H1 (cell line): ENCODE results near the gene HMCES. TPM values are rescaled to one million over a fixed set of nuclear protein-coding genes. Genes with fewer than 3 reads are reported as not detected.

Experiments
- YY1 ChIP-seq: IDR thresholded peaks from 2 replicates; pipeline ENCODE4 v1.6.1; 2011; ENCODE audit warnings: low read depth, mild to moderate bottlenecking, low read length
- polyA plus RNA-seq, 7 experiments: library from polyadenylated mRNA; depleted of rRNA in 3 of 7; stranded (reverse) in 5 of 7; unstranded in 2 of 7; fragments of >200 nt in 5 of 7; fragments of 200-250 nt in 2 of 7; gene quantifications; 1 replicate in 5 of 7; 2 replicates in 1 of 7; 4 replicates in 1 of 7; pipeline versions ENCODE4 v1.2.1 to v1.2.3, GENCODE V29; 2011 to 2013; ENCODE audit warnings: missing spikeins in 2 of 7, mixed read lengths in 2 of 7
- total RNA-seq: library from RNA; stranded (reverse); fragmentation: NEBNext Ultra II Directional; extraction: Animal tissue kit (Norgen Biotek cat#: 25700); gene quantifications from 2 replicates; pipeline ENCODE4 v1.2.1, GENCODE V29; 2021
- TF ChIP-seq, protein P1 (sequence below): fragments of 300-600 bp; sonication (generic); IDR thresholded peaks from 2 replicates; pipeline ENCODE4 v1.7.1; 2012; ENCODE audit warnings: low read length, moderate library complexity, mild to moderate bottlenecking, inconsistent platforms; ENCODE audit not compliant: insufficient replicate concordance

Gene HMCES
- total and polyA plus RNA-seq, 2 of the 8 experiments (the other 6 are each of a cell fraction or from before 2014, with no cell fraction given) = 27.6 to 49.5 TPM

DNA sequence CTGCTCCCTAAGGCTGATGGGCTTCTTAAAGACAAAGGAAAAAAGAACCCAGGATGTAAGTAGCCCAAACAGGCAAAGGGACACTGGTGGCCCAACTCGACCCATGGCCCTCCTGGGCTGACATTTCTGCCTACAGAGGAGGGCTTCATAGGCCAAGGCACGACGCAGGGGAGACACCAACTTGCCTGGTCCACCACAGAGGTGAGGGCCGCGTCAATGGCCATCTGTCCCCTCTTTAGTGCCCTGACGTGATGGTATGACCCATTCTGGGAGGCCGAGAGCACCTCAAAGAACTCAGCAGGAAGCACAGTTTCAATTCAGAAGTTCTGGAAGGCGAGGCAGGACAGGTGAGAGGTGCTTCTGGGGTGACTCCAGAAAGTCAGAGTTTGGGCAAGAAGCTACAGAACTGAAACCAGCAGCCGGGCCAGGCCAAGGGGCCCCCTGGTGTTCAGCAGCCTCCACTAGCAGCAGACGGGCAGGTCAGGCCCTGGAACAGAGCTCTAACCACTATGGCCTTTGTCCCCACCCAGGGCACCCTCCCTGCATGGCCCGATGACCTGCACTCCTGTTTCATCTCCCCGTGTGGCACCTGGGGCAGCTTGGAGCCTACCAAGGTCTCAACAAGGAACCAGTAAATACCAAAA, 45.1 kb downstream of the HMCES start (continued):
- TF ChIP-seq, protein P1, sequence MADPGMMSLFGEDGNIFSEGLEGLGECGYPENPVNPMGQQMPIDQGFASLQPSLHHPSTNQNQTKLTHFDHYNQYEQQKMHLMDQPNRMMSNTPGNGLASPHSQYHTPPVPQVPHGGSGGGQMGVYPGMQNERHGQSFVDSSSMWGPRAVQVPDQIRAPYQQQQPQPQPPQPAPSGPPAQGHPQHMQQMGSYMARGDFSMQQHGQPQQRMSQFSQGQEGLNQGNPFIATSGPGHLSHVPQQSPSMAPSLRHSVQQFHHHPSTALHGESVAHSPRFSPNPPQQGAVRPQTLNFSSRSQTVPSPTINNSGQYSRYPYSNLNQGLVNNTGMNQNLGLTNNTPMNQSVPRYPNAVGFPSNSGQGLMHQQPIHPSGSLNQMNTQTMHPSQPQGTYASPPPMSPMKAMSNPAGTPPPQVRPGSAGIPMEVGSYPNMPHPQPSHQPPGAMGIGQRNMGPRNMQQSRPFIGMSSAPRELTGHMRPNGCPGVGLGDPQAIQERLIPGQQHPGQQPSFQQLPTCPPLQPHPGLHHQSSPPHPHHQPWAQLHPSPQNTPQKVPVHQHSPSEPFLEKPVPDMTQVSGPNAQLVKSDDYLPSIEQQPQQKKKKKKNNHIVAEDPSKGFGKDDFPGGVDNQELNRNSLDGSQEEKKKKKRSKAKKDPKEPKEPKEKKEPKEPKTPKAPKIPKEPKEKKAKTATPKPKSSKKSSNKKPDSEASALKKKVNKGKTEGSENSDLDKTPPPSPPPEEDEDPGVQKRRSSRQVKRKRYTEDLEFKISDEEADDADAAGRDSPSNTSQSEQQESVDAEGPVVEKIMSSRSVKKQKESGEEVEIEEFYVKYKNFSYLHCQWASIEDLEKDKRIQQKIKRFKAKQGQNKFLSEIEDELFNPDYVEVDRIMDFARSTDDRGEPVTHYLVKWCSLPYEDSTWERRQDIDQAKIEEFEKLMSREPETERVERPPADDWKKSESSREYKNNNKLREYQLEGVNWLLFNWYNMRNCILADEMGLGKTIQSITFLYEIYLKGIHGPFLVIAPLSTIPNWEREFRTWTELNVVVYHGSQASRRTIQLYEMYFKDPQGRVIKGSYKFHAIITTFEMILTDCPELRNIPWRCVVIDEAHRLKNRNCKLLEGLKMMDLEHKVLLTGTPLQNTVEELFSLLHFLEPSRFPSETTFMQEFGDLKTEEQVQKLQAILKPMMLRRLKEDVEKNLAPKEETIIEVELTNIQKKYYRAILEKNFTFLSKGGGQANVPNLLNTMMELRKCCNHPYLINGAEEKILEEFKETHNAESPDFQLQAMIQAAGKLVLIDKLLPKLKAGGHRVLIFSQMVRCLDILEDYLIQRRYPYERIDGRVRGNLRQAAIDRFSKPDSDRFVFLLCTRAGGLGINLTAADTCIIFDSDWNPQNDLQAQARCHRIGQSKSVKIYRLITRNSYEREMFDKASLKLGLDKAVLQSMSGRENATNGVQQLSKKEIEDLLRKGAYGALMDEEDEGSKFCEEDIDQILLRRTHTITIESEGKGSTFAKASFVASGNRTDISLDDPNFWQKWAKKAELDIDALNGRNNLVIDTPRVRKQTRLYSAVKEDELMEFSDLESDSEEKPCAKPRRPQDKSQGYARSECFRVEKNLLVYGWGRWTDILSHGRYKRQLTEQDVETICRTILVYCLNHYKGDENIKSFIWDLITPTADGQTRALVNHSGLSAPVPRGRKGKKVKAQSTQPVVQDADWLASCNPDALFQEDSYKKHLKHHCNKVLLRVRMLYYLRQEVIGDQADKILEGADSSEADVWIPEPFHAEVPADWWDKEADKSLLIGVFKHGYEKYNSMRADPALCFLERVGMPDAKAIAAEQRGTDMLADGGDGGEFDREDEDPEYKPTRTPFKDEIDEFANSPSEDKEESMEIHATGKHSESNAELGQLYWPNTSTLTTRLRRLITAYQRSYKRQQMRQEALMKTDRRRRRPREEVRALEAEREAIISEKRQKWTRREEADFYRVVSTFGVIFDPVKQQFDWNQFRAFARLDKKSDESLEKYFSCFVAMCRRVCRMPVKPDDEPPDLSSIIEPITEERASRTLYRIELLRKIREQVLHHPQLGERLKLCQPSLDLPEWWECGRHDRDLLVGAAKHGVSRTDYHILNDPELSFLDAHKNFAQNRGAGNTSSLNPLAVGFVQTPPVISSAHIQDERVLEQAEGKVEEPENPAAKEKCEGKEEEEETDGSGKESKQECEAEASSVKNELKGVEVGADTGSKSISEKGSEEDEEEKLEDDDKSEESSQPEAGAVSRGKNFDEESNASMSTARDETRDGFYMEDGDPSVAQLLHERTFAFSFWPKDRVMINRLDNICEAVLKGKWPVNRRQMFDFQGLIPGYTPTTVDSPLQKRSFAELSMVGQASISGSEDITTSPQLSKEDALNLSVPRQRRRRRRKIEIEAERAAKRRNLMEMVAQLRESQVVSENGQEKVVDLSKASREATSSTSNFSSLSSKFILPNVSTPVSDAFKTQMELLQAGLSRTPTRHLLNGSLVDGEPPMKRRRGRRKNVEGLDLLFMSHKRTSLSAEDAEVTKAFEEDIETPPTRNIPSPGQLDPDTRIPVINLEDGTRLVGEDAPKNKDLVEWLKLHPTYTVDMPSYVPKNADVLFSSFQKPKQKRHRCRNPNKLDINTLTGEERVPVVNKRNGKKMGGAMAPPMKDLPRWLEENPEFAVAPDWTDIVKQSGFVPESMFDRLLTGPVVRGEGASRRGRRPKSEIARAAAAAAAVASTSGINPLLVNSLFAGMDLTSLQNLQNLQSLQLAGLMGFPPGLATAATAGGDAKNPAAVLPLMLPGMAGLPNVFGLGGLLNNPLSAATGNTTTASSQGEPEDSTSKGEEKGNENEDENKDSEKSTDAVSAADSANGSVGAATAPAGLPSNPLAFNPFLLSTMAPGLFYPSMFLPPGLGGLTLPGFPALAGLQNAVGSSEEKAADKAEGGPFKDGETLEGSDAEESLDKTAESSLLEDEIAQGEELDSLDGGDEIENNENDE = no peak
- TF ChIP-seq YY1 = no peak
